A549 (cell line): Measurements from ENCODE around the gene SRGAP3.

ENCODE experiments used
- CTCF ChIP-seq: fragments of >200 bp; sonication (Bioruptor Twin); formaldehyde crosslinking; IDR thresholded peaks from 3 replicates; pipeline ENCODE4 v1.5.1; 2016
- NR3C1 ChIP-seq: fragments of >200 bp; sonication (Bioruptor Twin); formaldehyde crosslinking; IDR thresholded peaks from 3 replicates; pipeline ENCODE4 v1.6.1; 2017
- RAD21 ChIP-seq, 2 experiments: fragments of >200 bp in 1 of 2; sonication (Bioruptor Twin) in 1 of 2; formaldehyde crosslinking in 1 of 2; IDR thresholded peaks in 1 of 2; conservative IDR thresholded peaks in 1 of 2; 2 replicates in 1 of 2; 3 replicates in 1 of 2; pipeline ENCODE4 v1.6.1; 2012 to 2018; ENCODE audit warnings: inconsistent platforms in 1 of 2
- ZC3H11A ChIP-seq: fragments of 450-650 bp; IDR thresholded peaks from 2 replicates; pipeline ENCODE4 v1.6.1; 2014; ENCODE audit warnings: antibody characterized with exemption, mild to moderate bottlenecking

GRCh38 chr3:9158865-9159630 is 90.4 kb downstream of the SRGAP3 start:
- TF ChIP-seq ZC3H11A (no peak), RAD21 (conservative IDR thresholded peaks at IDR 0.05 in 1 of 2, IDR thresholded peaks at IDR 0.05 in 1 of 2) (no peak), NR3C1 (no peak), CTCF (no peak)
